Loucy (cell line): ENCODE results near the gene LMAN1L.

Experiments used
- H2AFZ ChIP-seq: fragments of 200-600 bp; sonication (generic); 2 replicates; pipeline ENCODE4 v1.6.0; 2016; ENCODE audit warnings: antibody characterized with exemption, mild to moderate bottlenecking, low read length, moderate library complexity
- H3F3A ChIP-seq: fragments of 200-600 bp; 2 replicates; pipeline ENCODE4 v1.6.0; 2016; ENCODE audit warnings: antibody characterized with exemption, low read depth, mild to moderate bottlenecking
- H3K27me3 ChIP-seq: fragments of 200-600 bp; sonication (generic); 2 replicates; pipeline ENCODE4 v1.6.1; 2014; ENCODE audit warnings: low read length, mild to moderate bottlenecking; ENCODE audit not compliant: insufficient read depth, poor library complexity, severe bottlenecking
- H3K36me3 ChIP-seq: fragments of 200-600 bp; sonication (generic); 2 replicates; pipeline ENCODE4 v1.6.1; 2016; ENCODE audit warnings: low read length; ENCODE audit not compliant: insufficient read depth
- H3K4me1 ChIP-seq: fragments of 200-600 bp; sonication (generic); 2 replicates; pipeline ENCODE4 v1.5.1; 2014; ENCODE audit warnings: low read length, mild to moderate bottlenecking; ENCODE audit not compliant: insufficient read depth, poor library complexity, severe bottlenecking
- H3K4me2 ChIP-seq: fragments of 200-600 bp; sonication (generic); 2 replicates; pipeline ENCODE4 v1.6.0; 2014; ENCODE audit warnings: antibody characterized with exemption, low read length, low read depth, mild to moderate bottlenecking; ENCODE audit not compliant: poor library complexity, severe bottlenecking
- H3K4me3 ChIP-seq: fragments of 200-600 bp; sonication (generic); 2 replicates; pipeline ENCODE4 v1.5.1; 2014; ENCODE audit warnings: low read length, mild to moderate bottlenecking, mixed read lengths; ENCODE audit not compliant: poor library complexity, severe bottlenecking
- H3K79me2 ChIP-seq: fragments of 200-600 bp; sonication (generic); 2 replicates; pipeline ENCODE4 v1.6.1; 2014; ENCODE audit warnings: low read length; ENCODE audit not compliant: insufficient read depth
- H3K9ac ChIP-seq: fragments of 200-600 bp; sonication (generic); 2 replicates; pipeline ENCODE4 v1.6.0; 2014; ENCODE audit warnings: mild to moderate bottlenecking, low read depth, low read length, moderate library complexity; ENCODE audit not compliant: poor library complexity, severe bottlenecking
- H3K9me2 ChIP-seq: fragments of 200-600 bp; sonication (generic); replicated peaks from 2 replicates; pipeline ENCODE4 v1.6.1; 2016; ENCODE audit warnings: low read depth, low read length, mixed read lengths
- H3K9me3 ChIP-seq: fragments of 200-600 bp; sonication (generic); 2 replicates; pipeline ENCODE4 v1.6.1; 2014; ENCODE audit warnings: mild to moderate bottlenecking, antibody characterized with exemption, low read length, low read depth; ENCODE audit not compliant: insufficient read depth
- H4K20me1 ChIP-seq: fragments of 200-600 bp; sonication (generic); 2 replicates; pipeline ENCODE4 v1.6.0; 2014; ENCODE audit warnings: antibody characterized with exemption, low read length, mild to moderate bottlenecking; ENCODE audit not compliant: insufficient read depth, poor library complexity, severe bottlenecking
- EZH2phosphoT487 ChIP-seq: fragments of 200-600 bp; IDR thresholded peaks from 2 replicates; pipeline ENCODE4 v1.6.1; 2018; ENCODE audit warnings: antibody characterized with exemption, mild to moderate bottlenecking, moderate library complexity, borderline replicate concordance
- TF ChIP-seq, protein P1 (sequence below): fragments of 200-600 bp; sonication (generic); conservative IDR thresholded peaks from 2 replicates; pipeline ENCODE4 v1.5.1; 2014; ENCODE audit warnings: mild to moderate bottlenecking, antibody characterized with exemption, low read length

The LMAN1L gene

DNA sequence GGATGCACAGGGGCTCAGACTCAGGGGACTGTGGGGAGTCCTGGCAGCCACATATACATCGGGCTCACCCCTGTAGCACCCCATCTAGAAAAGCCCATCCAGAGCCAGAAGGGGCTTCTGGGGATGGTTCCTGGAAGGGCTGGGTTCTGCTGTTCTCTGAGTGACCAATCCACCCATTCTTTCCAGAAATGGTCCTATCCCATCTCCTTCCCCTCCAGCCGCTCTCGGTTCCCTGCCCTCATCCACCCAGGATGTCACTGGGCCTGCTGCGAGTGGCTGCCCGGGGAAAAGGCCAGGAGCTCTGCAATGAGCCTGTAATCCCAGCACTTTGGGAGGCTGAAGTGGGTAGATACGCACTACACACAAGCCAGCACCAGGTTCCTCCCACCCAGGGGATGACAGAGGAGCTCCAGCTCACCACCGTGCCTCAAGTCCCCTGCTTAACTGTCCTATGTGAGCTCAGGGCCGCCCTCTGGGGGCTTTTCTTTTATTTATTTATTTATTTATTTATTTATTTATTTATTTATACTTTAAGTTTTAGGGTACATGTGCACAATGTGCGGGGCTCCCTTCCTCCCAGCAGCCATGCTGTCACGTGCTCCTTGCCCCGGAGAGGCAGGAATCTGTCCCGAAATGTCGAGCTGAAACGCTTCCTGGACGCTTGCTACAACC, 44.4 kb upstream of the LMAN1L start:
- H3K9ac ChIP-seq = no peak overlapping the region
- peak overlapping the region; percentile 48 for H3K4me3 ChIP-seq
- no peaks in the 10 kb centered on the region for H3K4me1 ChIP-seq
- no peaks in the 10 kb centered on the region for H4K20me1 ChIP-seq
- no peaks in the 10 kb centered on the region for H3K27me3 ChIP-seq
- no peaks in the 10 kb centered on the region for H3K79me2 ChIP-seq
- H3K9me3 ChIP-seq = no peaks in the 10 kb centered on the region
- no peaks in the 10 kb centered on the region for H3K36me3 ChIP-seq
- peak overlapping the region; percentile 60 for H3K4me2 ChIP-seq
- H2AFZ ChIP-seq = peak overlapping the region; percentile 76; the same call in 1 of the 2 replicates
- TF ChIP-seq, protein P1, sequence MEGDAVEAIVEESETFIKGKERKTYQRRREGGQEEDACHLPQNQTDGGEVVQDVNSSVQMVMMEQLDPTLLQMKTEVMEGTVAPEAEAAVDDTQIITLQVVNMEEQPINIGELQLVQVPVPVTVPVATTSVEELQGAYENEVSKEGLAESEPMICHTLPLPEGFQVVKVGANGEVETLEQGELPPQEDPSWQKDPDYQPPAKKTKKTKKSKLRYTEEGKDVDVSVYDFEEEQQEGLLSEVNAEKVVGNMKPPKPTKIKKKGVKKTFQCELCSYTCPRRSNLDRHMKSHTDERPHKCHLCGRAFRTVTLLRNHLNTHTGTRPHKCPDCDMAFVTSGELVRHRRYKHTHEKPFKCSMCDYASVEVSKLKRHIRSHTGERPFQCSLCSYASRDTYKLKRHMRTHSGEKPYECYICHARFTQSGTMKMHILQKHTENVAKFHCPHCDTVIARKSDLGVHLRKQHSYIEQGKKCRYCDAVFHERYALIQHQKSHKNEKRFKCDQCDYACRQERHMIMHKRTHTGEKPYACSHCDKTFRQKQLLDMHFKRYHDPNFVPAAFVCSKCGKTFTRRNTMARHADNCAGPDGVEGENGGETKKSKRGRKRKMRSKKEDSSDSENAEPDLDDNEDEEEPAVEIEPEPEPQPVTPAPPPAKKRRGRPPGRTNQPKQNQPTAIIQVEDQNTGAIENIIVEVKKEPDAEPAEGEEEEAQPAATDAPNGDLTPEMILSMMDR = no peak
- TF ChIP-seq EZH2phosphoT487 = no peak
- no peaks in the 10 kb centered on the region for H3K9me2 ChIP-seq
- no peaks in the 10 kb centered on the region for H3F3A ChIP-seq

DNA sequence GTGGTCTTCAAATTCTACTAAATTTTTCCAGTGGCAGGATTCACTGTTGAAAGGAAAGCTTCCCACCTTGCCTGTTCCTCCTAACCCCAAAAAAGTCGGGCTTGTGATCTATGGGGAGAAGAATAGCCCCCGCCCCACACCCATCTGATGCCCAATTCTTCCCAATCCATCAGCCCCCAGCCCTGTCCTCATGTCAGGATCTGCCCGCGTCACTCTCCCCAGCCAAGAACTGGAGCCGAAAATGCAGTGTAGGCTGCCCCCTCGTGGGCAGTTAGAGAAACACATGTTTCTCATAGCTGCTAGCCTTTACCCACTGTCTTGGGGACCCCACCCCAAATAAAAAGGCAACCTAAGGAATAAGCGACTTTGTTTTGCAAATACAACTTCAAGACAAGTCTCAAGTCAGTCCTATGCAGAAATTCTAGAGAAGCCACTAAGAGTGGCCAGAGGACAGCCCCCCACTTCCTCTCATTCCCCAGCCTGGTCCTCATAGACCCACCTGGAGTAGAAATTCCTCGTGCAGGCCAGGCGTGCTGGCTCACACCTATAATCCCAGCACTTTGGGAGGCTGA, 43.8 kb upstream of the LMAN1L start:
- Histone ChIP-seq H3K4me3 (peak overlapping the region; percentile 48), H3K4me2 (peak overlapping the region; percentile 60), H3K79me2 (no peaks in the 10 kb centered on the region), H3F3A (no peaks in the 10 kb centered on the region), H3K9me2 (no peaks in the 10 kb centered on the region), H3K9me3 (no peaks in the 10 kb centered on the region), H4K20me1 (no peaks in the 10 kb centered on the region), H3K9ac (no peak overlapping the region), H3K4me1 (no peaks in the 10 kb centered on the region), H3K36me3 (no peaks in the 10 kb centered on the region), H2AFZ (peak overlapping the region; percentile 76; the same call in 1 of the 2 replicates), H3K27me3 (no peaks in the 10 kb centered on the region)
- TF ChIP-seq, protein P1 = peak; percentile 89
- no peak for TF ChIP-seq EZH2phosphoT487

DNA sequence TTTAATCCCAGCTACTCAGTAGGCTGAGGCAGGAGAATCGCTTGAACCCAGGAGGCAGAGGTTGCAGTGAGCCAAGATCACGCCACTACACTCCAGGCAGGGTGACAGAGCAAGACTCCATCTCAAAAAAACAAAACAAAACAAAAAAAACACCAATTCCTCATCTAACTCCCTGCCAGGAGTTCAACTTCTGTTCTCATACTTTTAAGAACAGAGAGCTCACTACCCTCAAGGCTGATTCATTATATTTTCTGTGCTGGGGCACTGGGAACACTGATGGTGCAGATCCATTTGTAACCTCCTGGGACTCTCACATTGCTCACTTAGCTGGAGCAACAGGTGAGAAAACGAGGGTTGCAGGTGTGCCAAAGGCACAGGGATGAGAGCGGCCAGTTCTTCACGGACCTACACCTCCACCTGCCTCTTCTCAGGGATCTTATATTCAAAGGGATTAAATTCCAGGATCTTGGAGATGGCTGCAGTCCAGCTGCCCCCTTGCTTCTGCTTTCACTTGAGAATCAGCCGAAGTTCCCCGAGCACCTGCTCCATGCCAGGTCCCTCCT, 43.1 kb upstream of the LMAN1L start:
- H3K4me1 ChIP-seq = no peaks in the 10 kb centered on the region
- H3K9me2 ChIP-seq = no peaks in the 10 kb centered on the region
- TF ChIP-seq, protein P1 = no peak
- no peak for TF ChIP-seq EZH2phosphoT487

More for the DNA sequence above, 43.1 kb upstream of the LMAN1L start:
- Histone ChIP-seq H4K20me1 (no peaks in the 10 kb centered on the region), H3K9me3 (no peaks in the 10 kb centered on the region), H3K4me2 (no peak overlapping the region), H3K36me3 (no peaks in the 10 kb centered on the region), H2AFZ (no peak overlapping the region), H3K4me3 (no peak overlapping the region), H3F3A (no peaks in the 10 kb centered on the region), H3K9ac (no peak overlapping the region), H3K27me3 (no peaks in the 10 kb centered on the region), H3K79me2 (no peaks in the 10 kb centered on the region)
